HG02973 (cell line): ENCODE results near the gene SRSF5.
"Not testable (repeated sequence)": the region's sequence is repeated elsewhere in the genome, so short reads cannot be mapped to it uniquely, and the experiment has no call there.

Experiments used
- ATAC-seq: cut with Tn5 transposase; IDR thresholded peaks from one replicate; pipeline ENCODE4 v1.9.1; 2021; ENCODE audit warnings: moderate library complexity; ENCODE audit not compliant: unreplicated experiment

The SRSF5 gene

GRCh38 chr14:69804902-69805301 is 38.0 kb downstream of the SRSF5 start:
- ATAC-seq = no peak

- ATAC-seq = no peak
Observed at GRCh38 chr14:69807192-69807591, 40.2 kb downstream of the SRSF5 start.

DNA sequence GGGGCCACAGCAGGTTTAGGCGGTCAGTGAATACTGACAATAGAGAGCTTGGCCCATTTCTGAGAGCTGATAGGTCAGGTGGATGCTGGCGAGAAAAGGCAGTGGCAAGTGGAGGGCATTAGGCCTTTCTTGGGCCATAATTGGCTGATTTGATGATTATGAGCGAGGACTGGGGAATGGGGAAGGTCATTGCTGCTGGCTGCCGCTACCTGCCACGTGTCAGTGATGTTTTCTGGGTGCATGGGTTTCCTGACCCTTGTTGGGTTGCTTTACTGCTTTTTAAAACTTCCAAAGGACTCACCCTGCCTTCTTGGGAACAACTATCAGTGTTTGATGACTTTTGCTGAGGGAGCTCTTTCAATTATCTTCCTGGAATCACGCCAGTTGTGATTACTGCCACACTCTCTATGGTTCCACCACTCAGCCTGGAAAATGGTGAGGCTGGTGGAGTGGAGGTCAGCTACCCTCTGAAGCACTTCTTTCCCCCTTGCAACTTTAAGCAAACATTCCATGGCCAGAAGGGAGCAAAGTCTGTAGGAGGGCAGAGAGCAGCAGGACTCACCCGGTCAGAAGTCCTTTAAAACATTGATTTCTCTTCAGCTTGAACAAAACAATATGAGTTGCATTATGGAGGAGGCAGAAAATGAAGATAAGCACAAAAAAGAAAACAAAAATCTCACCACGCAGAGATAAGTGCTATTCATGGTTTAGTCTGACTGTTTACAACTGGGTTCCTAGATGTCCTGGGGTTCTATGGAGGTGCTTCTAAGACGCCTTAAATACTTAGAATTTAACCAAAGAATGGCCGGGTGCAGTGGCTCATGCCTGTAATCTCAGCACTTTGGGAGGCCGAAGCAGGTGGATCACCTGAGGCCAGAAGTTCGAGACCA is 42.2 kb downstream of the SRSF5 start:
- ATAC-seq = no peak

GRCh38 chr14:69811227-69811867 is 44.4 kb downstream of the SRSF5 start:
- ATAC-seq = no peak

DNA sequence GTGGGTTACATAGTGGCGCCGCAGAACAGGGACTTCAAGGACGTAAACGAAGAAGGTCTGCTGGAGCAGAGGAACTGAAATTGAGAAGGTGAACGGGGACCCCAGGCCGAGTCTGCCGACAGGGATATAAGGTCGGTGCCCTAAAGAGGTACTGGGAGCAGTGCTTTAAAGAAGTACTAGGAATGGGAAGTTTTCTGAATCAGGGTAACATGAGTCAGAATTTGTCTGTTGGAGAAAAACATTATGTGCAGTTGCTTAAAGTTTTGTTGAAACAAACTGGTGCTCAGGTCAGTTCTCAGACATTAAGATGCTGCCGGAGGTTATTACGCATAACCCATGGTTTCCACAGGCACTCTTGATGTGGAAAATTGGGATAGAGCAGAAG is 44.9 kb downstream of the SRSF5 start:
- no peak for ATAC-seq

DNA sequence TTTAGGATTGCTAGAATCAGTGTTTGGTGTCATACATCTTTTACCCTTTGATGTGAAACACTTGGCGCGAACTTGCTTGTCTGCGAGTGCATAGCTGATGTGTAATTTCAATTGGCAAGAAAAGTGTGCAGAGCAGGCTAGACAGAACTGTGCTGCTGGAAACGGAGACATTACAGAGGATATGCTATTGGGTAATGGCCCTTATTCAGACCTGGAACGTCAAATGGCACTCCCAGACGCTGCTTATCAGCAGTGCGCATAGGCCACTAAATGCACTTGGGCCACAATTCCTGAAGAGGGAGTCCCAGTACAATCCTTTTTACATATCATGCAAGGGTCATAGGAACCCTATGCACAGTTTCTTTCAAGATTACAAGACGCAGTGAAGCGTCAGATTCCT is 45.8 kb downstream of the SRSF5 start:
- no peak for ATAC-seq

DNA sequence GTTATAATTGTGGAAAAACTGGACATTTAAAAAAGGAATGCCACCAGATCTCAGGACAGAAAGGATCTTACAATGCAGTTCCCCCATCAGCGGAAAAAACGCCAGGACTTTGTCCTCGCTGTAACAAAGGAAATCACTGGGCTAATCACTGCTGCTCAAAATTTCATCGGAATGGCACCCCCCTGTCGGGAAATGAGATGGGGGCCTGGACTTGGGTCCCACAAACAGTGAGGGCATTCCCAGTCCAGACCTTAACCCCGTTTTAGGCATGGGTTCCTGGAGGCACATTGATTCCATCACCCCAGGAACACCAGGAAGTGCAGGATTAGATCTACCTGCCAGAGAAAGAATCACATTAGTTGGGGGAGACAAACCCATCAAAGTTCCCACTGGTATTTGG is 46.4 kb downstream of the SRSF5 start:
- not testable (repeated sequence) for ATAC-seq

- ATAC-seq = no peak
Observed at GRCh38 chr14:69814397-69814796, 47.5 kb downstream of the SRSF5 start.

- no peak for ATAC-seq
Observed at GRCh38 chr14:69815556-69815955, 48.6 kb downstream of the SRSF5 start.

GRCh38 chr14:69816216-69816615 is 49.3 kb downstream of the SRSF5 start:
- no peak for ATAC-seq

- ATAC-seq = no peak
Observed at GRCh38 chr14:69818758-69819191, 51.8 kb downstream of the SRSF5 start.

DNA sequence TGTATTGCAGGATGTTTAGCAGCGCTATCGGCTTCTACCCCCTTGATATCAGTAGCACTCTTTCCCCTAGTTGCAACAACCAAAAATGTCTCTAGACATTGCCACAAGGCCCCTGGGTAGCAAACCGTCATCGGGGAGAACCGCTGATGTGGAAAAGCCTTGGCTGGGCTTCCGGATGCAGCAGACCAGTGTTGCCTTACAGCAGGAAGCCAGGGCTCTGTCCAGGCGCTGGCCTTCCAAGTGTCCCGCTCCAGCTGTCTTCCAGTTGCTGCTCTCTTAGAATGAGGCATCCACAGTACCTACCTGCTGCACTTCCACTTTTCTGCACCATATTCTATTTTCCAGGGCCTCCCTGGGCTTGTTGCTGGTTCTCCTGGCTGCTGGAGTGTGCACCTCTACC is 52.7 kb downstream of the SRSF5 start:
- ATAC-seq = no peak

- no peak for ATAC-seq
Observed at GRCh38 chr14:69820991-69821390, 54.0 kb downstream of the SRSF5 start.
